GM12865 (cell line): Measurements from ENCODE around the gene HOXB8.
A peak's percentile ranks its signal among the peaks of the same experiment; 100 is the strongest.

Source experiments
- DNase-seq: peaks from one replicate; pipeline ENCODE4 v3.0.0; 2010; ENCODE audit warnings: low read depth
- H3K4me3 ChIP-seq: 2 replicates; pipeline ENCODE4 v1.5.1; 2011; ENCODE audit warnings: mild to moderate bottlenecking, low read depth, low read length, control low read depth
- CTCF ChIP-seq: IDR thresholded peaks from 2 replicates; pipeline ENCODE4 v1.5.1; 2011; ENCODE audit warnings: low read length, control low read depth, low read depth, inconsistent platforms; ENCODE audit not compliant: insufficient read depth; ENCODE audit errors: missing control alignments

The HOXB8 gene

GRCh38 chr17:48616717-48617470 lies 1.8 kb upstream of the HOXB8 start:
- H3K4me3 ChIP-seq = no peak overlapping the region
- no peak for DNase-seq
- no peak for TF ChIP-seq CTCF

GRCh38 chr17:48615963-48616716 lies 1.0 kb upstream of the HOXB8 start:
- TF ChIP-seq CTCF = no peak
- H3K4me3 ChIP-seq = no peak overlapping the region
- no peak for DNase-seq

- no peak overlapping the region for H3K4me3 ChIP-seq
These were observed 1.0 kb downstream of the HOXB8 start for GRCh38 chr17:48613862-48614694.

GRCh38 chr17:48612854-48613691 lies 2.0 kb downstream of the HOXB8 start:
- DNase-seq = peak; percentile 40
- peak; percentile 20 for TF ChIP-seq CTCF
- peak overlapping the region; percentile 38 for H3K4me3 ChIP-seq

More at GRCh38 chr17:48613862-48614694, 1.0 kb downstream of the HOXB8 start:
- DNase-seq = no peak
- no peak for TF ChIP-seq CTCF

GRCh38 chr17:48612456-48612853 lies 2.6 kb downstream of the HOXB8 start:
- no peak for TF ChIP-seq CTCF
- peak overlapping the region; percentile 38 for H3K4me3 ChIP-seq
- no peak for DNase-seq
